RPMI8226 (cell line): ENCODE data around the gene SLC1A4.
"Not testable (repeated sequence)": the region's sequence is repeated elsewhere in the genome, so short reads cannot be mapped to it uniquely, and the experiment has no call there.

ENCODE experiments used
- DNase-seq: peaks from one replicate; pipeline ENCODE4 v3.0.0-alpha.2; 2015

Gene SLC1A4

DNA sequence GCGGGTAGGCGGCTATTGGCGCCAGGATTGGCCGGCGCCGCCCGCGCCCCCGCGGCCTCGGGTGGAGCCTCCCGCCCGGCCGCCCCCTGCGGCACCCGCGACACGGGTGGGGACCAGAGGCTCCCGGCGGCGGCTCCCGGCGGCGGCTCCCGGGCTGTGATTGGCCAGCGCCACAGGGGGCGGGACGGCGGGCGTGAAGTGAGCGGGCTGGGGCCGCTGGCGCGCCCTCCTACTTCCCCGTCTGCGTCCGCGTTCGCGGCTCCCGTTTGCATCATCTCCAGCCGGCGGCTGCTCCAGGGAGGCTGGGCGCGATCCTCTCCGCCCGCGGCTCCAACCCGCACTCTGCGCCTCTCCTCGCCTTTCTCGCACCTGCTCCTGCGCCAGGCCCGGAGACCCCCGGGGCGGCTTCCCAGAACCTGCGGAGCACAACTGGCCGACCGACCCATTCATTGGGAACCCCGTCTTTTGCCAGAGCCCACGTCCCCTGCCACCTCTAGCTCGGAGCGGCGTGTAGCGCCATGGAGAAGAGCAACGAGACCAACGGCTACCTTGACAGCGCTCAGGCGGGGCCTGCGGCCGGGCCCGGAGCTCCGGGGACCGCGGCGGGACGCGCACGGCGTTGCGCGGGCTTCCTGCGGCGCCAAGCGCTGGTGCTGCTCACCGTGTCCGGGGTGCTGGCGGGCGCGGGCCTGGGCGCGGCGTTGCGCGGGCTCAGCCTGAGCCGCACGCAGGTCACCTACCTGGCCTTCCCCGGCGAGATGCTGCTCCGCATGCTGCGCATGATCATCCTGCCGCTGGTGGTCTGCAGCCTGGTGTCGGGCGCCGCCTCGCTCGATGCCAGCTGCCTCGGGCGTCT is at the start of gene SLC1A4:
SLC1A4 (plus strand) TSS at position 274 of the 856 bp plus-strand sequence; CDS start at position 519, 245 bp downstream.
- DNase-seq = peak; percentile 93

DNA sequence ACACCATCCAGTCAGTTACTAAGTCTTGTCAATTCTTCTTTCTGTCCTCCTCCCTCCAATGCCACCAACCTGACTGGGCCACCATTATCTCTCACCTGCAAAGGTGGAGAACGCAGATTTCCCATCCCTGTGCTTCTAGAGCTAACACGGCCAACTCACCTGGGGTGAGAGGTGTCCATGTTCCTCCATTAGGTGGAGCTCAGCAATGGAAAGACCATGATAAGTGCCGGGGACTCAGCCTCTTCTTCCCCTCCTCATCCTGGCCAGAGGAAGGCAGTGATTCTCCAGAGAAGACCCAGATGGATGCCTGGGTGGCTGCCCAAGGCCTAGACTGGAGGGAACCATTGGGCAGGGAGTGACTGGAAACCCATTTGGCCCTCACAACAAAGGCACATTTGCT is 48.1 kb upstream of the SLC1A4 start:
- DNase-seq = no peak

DNA sequence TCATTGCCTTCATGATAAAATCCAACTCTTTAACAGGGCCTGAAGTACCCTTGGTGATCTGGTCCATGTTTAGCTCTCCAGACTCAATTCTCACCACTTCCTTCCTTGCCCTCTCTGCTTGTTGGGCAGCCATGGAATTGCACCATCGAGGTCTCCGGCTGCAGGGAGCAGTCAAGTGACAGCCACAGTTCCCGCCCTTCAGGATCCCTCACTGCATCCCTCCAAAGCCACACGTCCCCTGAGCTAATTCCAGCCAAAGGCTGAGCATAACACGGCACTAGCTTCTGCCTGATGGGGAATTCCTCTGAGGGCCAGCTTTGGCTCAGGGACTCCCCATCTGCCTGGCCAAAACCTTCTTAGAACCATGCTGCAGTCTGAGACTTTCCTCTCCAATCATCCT is 47.4 kb upstream of the SLC1A4 start:
- no peak for DNase-seq

DNA sequence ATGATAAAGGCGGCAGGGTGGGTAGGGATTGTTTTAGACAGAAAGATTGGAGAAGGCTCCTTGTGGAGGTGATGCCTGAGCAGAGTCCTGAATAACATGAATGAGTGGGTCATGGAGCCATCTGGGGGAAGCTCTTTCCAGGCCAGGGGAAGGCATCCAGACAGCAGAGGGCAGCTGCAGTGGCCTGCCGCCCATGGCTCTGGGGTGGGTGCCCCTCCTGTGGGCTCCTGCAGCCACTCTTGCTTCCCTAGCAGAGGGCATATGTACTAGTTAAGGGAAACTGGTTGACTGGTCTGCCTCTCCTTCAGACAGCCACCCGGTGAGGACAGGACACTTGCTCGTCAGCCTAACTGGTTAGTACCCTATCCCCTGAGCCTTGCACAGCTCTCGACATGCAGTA is 46.5 kb upstream of the SLC1A4 start:
- no peak for DNase-seq

DNA sequence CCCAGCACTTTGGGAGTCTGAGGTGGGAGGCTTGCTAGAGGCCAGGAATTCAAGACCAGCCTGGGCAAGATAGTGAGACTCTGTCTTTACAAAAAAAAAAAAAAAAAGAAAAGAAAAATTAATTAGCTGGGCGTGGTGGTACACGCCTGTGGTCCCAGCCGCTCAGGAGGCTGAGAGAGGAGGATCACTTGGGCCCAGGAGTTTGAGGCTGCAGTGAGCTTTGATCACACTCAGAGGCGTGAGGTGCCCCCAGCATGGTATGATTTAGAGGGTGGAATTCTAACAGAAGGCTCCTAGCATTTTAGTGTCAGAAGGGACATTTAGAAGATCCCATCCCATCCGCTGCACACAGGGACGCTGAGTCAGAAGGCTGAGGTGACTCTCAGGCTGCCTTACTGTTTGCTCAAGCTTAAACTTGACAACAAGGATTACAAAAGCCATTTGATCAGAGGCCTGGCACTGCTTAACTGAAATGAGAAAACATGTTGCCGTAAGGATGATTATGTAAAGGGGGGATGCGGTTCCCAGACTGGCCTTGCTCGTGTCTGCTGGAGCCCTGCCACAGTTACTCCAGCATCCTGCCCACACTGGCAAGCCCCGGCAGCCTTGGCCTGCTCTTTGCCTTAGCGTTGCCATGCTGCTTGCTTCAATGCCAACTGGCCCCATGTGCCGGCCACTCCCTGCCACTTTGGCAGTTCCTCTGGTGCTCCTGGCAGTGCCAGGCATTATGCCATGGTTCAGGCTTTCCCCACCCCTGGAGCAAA is 45.6 kb upstream of the SLC1A4 start:
- DNase-seq = no peak

DNA sequence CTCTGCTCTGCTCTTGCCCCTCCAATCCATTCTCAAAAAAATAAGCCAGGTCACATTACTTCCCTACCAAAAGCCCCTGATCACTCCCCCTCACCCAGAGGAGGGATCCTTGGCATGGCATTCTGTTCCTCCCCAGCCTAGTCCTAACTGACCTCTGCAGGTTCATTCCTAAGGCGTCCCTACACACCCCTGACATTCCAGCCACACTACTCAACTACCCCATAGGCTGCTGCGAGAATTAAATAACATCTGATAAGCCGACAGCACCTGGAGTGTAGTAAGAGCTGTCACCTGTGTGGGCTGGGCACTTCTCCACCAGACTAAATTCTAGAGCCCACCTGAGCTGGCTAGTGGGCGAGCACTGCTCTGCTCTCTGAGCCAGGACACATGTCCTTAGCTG is 44.7 kb upstream of the SLC1A4 start:
- no peak for DNase-seq

DNA sequence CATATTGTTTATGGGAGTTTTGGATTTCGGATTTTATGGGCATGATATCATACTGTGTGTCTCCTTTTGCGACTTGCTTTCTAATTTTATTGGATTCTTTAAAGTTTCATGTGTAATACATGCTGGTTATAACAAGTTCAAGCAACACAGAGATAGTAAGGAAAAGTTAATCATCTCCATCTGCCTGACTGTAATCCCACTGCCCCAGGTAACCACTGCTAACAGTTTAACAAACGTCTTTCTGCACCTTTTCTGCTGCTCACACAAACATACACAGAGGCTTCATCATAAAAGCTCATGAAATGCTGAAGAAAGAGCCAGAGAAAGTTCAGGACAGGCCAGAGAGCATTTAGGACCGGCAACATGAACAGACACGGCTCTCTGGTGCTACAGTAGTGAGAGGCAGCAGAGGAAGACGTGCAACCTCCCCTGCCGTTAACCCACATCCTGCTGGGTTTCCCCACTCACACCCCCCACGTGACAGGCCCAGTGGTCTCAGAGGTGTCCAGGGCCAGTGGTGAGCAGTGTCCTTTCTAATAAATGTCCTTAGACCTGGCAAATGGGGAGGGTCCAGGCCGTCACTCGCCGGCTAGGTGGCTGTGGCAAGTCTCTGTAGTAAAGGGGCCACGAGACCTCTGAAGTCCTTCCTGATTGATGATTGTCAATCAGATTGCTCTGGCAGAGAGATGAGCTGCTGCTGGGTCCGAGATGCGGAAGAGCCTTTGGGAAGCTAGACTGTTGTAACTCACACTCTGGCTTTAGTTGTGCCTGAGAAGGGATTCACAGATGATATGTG is 43.0 kb upstream of the SLC1A4 start:
- DNase-seq = no peak

DNA sequence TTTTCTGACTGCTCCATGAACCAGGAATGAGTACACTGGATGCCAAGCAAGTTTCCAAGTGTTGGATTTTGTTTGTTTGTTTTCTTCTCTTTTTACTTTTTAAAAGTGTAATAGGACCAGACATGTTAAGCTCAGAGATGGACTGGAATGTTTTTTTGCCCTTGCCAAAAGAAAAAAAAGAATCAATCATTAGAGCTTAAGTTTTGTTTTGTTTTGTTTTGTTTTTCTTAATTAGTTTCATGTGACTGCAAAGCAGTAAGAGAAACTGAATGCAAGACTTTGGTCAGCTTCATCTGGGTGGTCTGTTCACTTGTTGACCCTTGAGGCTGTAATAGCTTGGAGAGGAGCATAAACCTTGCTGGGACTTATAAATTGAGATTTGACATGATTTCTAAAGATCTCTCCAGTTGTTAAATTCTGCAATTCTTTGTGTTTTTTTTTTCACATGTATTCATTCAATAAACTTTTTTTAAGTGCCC is 42.4 kb upstream of the SLC1A4 start:
- no peak for DNase-seq

DNA sequence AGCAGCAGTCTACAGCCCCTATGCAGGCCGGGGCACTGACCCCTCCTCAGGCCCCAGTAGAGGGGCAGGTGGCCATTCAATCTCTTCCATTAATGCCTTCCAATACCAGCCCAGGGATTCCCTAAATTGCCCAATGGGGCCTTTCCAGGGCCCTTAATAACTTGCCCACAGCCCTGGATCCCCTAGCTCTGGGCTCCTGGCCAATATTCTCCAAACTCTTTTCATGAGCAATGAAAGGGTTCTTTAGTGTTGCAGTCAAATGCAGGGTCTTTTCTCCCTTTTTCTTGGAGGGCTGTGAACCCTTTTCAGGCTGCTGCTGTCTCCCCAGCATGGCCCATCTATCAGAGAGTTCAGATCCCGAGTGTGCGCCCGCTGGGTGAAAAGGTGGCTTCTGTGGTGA is 41.3 kb upstream of the SLC1A4 start:
- no peak for DNase-seq

DNA sequence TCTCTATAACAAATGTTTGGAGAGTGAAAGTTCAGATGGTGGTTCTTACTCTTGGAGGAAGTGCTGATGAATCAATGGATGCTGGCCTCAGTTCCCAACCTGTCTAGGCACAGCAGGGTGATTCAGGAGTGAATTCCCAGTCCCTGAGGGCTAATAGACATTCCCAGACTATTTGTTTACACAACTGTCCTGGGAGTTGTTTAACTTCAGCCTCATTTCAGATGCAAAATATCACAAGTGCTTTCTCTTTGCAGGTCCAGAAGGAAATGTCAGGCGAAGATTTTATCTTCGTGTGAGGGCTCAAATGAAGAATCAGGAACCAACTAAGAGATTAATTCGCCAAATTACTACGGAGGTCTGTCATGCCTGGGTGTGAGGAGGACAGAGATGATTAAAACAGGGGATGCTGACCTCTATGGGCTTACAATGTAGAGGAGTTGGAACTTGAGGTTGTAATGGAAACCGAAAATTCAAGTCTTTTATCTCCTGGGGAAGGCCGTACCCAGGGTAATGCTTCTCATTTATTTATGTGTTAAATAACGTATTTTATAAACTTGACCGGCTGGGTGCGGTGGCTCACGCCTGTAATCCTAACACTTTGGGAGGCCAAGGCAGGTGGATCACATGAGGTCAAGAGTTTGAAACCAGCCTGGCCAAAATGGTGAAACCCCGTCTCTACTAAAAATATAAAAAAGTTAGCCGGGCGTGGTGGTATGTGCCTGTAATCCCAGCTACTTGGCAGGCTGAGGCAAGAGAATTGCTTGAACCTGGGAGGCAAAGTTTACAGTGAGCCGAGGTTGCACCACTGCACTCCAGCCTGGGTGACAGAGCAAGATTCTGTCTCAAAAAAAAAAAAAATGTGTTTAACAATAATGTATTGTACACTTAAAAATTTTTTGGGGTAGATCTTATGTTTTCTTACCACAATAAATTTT is 38.7 kb upstream of the SLC1A4 start:
- DNase-seq = no peak

DNA sequence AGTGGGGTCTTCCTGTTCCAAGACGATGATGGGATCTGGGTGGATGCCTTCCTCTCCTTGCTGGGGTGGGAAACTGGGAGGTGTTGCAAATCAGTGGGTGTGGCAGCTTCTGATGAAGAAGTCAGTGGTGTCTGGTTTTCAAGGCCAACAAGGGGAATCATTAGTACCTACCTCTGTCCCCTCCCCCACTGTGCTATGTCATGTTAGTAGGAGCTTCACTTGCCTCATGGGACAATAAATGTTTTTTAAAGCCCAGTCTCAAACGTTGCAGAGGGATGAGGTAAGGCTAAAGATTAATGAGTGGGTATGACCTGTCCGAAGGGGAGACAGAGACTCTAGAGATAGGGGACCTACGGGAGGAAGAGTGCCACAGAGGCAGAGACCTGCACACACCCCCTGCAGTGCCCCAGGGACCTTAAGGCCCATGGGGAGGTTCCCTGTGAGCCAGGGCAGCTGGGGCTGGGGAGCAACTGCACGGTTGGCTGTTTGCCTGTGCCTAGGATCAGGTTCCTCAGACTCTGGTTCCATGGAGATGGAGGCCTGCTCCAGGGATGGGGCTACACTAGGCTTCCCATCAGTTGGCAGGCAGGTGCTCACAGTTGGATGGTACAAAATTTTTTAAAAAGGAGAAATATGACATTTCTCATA is 37.8 kb upstream of the SLC1A4 start:
- DNase-seq = no peak

DNA sequence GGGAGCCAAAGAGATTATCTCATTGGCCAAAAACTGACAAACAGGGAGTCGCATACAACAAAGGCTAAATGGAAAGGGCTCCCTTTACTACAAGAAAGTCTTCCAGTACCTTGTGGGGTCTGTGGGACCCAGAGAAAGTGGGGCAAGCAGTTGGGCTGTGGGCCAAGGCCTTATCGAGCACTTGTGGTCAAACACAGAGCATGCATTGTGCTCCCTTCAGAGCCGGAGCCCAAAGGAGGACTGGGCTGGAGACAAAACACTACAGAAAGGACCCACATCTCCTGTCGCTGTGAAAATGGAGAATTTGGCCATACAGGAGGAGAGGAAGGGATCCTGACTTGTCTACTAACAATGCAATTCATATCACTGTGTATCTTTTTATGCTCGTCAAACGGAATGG is 37.1 kb upstream of the SLC1A4 start:
- no peak for DNase-seq

DNA sequence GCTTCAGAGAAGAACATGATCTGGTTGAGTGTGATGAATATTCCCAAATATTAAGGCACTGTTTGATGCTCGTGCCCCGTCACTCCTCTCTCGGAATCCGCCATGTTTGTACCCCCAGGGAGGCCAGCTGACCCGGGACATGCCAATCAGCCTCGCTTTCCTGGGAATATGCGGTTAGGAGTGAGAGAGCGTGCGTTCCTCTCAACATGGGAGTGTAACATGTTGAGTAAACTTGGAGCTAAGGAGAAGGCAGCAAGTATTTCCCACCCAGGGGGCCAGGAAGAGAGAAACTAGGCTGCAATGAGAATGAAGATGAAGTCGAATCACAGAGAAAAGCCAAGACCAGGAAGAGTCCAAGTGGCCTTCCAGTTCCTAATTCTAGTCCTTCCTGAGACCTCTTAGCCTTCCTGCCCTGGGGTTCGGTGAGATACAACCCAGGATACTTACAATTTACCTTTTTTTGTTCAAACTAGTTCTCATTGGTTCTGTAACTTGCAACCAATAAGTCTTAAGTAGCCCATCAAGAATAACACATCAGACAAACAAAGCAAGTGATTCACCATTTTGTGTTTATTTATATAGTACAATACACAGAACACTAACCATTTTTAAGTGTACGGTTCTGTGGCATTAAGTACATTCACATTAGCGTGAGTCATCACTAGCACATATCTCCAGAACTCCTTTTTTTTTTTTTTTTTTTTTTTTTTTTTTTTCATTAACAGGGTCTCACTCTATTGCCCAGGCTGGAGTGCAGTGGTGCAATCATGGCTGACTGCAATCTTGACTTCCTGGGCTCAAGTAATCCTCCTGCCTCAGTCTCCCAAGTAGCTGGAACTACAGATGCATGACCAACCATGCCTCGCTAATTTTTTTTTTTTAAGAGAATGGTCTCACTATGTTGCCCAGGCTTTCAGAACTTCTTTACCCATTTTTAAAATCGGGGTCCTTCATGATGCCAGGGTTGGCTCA is 36.4 kb upstream of the SLC1A4 start:
- no peak for DNase-seq

DNA sequence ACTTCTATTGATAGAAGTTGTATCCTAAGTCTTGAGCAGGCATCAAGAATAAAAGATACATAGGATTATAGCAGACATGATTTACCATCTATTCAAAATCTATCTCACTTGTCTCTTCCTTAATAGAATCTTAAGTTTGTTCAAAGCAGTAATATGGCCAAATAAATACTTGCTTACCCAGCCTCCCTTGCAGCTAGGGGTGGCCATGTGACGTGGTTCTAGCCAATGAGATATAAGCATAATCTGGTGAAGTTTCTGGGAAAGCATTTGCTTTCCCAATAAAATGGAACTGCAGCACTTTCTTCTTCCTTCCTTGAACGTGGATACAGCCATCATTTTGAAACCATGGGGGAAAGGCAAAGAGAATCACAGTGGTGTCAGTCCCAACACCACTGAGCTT is 33.7 kb upstream of the SLC1A4 start:
- DNase-seq = no peak

DNA sequence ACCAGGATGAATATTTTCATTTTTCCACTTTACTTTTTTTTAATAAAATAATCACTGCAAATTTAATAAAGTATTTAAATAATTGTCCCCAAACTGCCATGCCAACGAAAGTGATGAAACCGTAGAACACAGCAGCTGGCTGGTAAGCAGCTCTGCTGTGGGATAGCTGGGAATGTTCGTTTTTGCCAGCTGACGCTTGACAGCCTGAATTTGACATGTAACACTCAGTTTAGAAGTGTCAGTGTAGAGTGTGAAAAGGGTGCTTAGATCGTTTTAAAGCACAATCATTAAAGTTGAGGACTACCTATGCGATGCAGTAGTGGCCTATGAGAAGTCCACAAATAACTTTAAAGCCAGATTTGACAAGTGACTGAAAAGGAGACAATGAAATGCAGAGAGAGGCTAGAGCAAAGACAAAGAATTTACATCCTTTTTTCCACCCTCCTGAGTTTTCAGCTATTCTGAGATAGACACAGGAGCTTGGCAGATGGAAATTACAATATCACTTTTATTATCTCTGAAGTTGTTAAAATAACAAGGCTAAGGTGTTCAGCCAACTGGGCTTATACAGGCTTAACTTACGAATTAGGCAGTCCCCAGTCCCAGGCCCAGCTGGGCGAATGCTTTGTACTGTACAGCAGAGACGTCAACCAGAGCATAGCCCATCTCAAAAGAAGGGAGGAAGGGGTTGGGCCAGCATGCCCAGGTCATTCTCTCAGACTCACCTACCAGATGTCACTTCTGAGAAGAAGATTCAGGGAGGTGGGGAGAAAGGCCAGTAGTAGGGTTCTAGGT is 31.9 kb upstream of the SLC1A4 start:
- DNase-seq = no peak

DNA sequence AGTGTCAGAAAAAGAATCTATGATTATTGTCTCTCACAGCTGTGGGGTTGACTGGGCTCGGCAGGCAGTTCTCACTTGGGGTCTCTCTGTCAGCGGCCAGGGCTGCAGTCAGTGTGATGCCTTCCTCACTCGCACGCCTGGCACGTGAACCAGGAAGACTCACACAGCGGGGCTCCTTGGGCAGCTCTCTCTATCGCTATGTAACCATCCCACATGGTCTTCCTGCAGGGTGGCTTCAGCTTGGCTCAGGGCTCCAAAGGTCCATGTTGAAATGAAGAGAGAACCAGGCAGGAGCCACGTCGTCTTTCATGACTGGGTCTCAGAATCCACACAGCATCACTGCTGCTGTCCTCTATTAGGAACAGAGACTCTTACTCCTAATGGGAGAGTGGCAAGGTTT is 30.6 kb upstream of the SLC1A4 start:
- DNase-seq = no peak

DNA sequence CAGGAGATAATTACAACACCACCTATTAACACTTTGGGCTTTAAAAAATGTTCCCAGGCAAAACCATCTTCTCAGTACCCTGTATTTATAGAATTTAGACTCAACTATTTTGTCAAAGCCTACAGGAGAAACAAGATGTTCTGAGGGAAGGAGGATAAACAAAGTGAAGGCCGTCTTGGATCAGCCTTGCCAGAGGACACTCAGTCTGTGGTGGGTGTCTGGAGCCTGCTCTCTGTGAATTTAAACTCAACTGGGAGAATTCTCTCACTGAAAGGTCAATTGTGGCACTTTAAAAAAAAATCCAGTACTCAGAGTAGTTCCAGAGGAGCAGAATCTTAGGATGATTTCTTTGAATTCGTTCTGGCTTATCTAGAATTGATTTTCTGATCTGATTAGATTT is 28.4 kb upstream of the SLC1A4 start:
- no peak for DNase-seq

DNA sequence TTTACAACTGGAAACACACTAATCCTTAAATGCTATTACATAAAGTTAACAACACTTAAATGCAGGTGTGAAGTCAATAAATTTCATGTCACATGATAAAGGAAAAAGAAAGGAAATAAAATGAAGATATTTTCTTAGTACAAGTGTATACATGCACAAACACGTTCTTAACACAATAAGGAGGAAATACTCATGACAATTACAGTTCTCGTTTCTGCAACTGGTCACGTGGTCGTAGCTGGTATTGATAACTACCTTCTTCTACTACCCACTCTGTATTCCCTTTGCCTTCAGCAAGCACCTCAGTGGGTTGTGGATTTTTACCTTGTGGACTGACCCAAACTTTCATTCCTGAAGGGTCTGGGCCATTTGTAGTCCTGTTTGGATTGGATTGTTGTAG is 26.1 kb upstream of the SLC1A4 start:
- DNase-seq = not testable (repeated sequence)

DNA sequence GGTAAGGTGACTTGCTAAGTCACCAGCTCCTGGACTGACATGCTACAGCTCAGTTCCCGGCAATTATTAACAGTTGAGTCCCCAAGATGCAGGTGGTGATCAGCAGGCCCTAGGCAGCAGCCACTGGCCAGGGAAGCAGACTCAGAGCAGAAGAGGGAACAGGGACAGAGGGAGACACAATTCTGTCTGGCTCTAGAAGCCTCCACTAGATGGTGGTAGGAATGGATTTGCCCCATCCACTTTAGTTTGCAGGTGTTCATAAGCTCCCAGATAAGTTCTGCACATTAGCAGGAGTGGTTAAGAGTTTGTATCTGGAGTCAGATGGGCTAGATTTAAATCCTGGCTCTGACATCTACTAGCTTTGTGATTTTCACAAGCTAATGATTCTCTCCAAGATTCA is 25.5 kb upstream of the SLC1A4 start:
- peak; percentile 45 for DNase-seq

DNA sequence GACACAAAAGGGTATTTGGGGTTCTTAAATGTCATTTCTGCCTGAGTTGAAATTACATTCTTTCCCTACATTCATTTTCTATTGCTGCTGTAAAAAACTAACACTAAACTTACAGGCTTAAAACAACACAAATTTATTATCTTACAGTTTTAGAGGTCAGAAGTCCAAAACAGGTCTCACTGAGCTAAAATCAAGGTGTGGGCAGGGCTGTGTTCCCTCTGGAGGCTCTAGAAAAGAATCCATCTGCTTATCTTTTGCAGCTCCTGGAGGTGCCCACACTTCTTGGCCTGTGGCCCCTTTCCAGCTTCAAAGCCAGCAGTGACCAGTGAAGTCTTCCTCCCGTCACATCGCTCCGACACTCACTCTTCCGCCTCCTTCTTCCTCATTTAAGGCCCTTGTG is 23.2 kb upstream of the SLC1A4 start:
- no peak for DNase-seq
